ENCODE measurements around the gene SSBP4. TPM values are rescaled to one million over a fixed set of nuclear protein-coding genes. Genes with fewer than 3 reads are reported as not detected.

Gene SSBP4
- total RNA-seq, 1 experiment from 2014 or later, result 46.1 TPM

DNA sequence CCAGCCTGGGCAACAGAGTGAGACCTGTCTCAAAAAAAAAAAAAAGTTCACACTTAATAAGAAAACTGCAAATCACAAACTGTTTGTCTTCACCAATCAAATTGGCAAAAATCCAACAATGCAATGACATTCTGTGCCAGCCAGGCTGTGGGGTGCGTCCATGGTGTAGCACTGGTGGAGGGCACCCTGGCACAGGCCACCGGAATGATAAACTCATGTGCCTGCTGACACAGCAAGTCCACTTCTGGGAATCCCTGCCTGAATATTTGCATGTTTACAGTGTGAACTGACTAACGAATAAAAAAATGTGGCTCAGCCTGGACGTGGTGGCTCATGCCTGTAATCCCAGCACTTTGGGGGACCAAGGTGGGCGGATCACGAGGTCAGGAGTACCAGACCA, 20.2 kb upstream of the SSBP4 start:
- no peaks in the 10 kb centered on the region for H3K79me1 ChIP-seq (ENCODE audit: insufficient read depth, low read depth, low read length, poor library complexity, severe bottlenecking)
- no peak overlapping the region for H3K56ac ChIP-seq (ENCODE audit: insufficient read length, low read depth, low read length)
- no peaks in the 10 kb centered on the region for H3K79me2 ChIP-seq (ENCODE audit: insufficient read depth, low read length)
- no peak for DNase-seq
- H3K4me3 Mint-ChIP-seq, result no peak overlapping the region
- H3K36me3 Mint-ChIP-seq (ENCODE audit: insufficient read depth in 1 of 3, low read depth in 3 of 3), result no peaks in the 10 kb centered on the region
- no peak overlapping the region for H3T11ph ChIP-seq (ENCODE audit: low read length)
- no peak overlapping the region for H2AFZ ChIP-seq (ENCODE audit: low read length)
- H3K9ac ChIP-seq (ENCODE audit: extremely low read depth, insufficient read length, low read length), result no peak overlapping the region
- H2BK120ac ChIP-seq (ENCODE audit: low read depth, low read length, poor library complexity, severe bottlenecking), result no peak overlapping the region
- H3K14ac ChIP-seq (ENCODE audit: insufficient read depth, low read length), result no peak overlapping the region
- no peak overlapping the region for H3K27ac Mint-ChIP-seq
- H2BK15ac ChIP-seq (ENCODE audit: low read depth, low read length), result no peak overlapping the region
- no peak overlapping the region for H3K27ac ChIP-seq (ENCODE audit: insufficient read length, low read depth, low read length)
- H2BK20ac ChIP-seq (ENCODE audit: low read depth, low read length, poor library complexity, severe bottlenecking), result no peak overlapping the region
- no peaks in the 10 kb centered on the region for H3K27me3 ChIP-seq (ENCODE audit: insufficient read depth, low read length)
- no peak overlapping the region for H2BK12ac ChIP-seq (ENCODE audit: insufficient read length, low read depth, low read length)
- no peak overlapping the region for H4K91ac ChIP-seq (ENCODE audit: insufficient read length, low read depth, low read length)
- TF ChIP-seq, protein P1, sequence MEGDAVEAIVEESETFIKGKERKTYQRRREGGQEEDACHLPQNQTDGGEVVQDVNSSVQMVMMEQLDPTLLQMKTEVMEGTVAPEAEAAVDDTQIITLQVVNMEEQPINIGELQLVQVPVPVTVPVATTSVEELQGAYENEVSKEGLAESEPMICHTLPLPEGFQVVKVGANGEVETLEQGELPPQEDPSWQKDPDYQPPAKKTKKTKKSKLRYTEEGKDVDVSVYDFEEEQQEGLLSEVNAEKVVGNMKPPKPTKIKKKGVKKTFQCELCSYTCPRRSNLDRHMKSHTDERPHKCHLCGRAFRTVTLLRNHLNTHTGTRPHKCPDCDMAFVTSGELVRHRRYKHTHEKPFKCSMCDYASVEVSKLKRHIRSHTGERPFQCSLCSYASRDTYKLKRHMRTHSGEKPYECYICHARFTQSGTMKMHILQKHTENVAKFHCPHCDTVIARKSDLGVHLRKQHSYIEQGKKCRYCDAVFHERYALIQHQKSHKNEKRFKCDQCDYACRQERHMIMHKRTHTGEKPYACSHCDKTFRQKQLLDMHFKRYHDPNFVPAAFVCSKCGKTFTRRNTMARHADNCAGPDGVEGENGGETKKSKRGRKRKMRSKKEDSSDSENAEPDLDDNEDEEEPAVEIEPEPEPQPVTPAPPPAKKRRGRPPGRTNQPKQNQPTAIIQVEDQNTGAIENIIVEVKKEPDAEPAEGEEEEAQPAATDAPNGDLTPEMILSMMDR (conservative IDR thresholded peaks at IDR 0.05), result no peak
- no peaks in the 10 kb centered on the region for H3K9me3 ChIP-seq (ENCODE audit: control insufficient read depth, low read depth, low read length)
- H2AK5ac ChIP-seq (ENCODE audit: insufficient read length, low read length), result no peak overlapping the region
- no CpG with 5 or more reads among the region's 6 CpGs for WGBS (ENCODE audit: extremely low coverage, insufficient read length, low lambda C conversion rate)
- no peak overlapping the region for H4K8ac ChIP-seq (replicated peaks; ENCODE audit: insufficient read length, low read depth, low read length)
- H3K4ac ChIP-seq (ENCODE audit: low read depth, low read length), result no peak overlapping the region
- no peaks in the 10 kb centered on the region for H4K20me1 ChIP-seq (ENCODE audit: control insufficient read depth, insufficient read depth, insufficient read length)
- H3K4me1 ChIP-seq (ENCODE audit: insufficient read depth, low read length), result no peaks in the 10 kb centered on the region
- no peaks in the 10 kb centered on the region for H3K9me3 Mint-ChIP-seq
- H3K23me2 ChIP-seq (ENCODE audit: insufficient read length, low read depth, low read length, poor library complexity, severe bottlenecking), result no peaks in the 10 kb centered on the region
- H4K5ac ChIP-seq (ENCODE audit: insufficient read length, low read depth, low read length), result no peak overlapping the region
- H3K4me1 Mint-ChIP-seq, result peaks cover 6 to 16% of the 10 kb centered on the region in 2 experiments; a peak in 3 of 4 replicates
- no peak overlapping the region for H3K23ac ChIP-seq (ENCODE audit: insufficient read length, low read depth, low read length)
- H2BK5ac ChIP-seq (ENCODE audit: insufficient read length, low read length), result no peak overlapping the region
- H3K4me2 ChIP-seq (ENCODE audit: insufficient read depth, insufficient read length, low read length), result no peak overlapping the region
- no peak overlapping the region for H3K18ac ChIP-seq (ENCODE audit: insufficient read length, low read depth, low read length)
- peaks cover 14% of the 10 kb centered on the region for H3K27me3 Mint-ChIP-seq (ENCODE audit: low read depth)

Data from H9 (cell line).